Thyroid gland (tissue), 4 donors: ENCODE results near the gene RPLP2. TPM values are rescaled to one million over a fixed set of nuclear protein-coding genes. Genes with fewer than 3 reads are reported as not detected.

Experiments
- DNase-seq, 2 donors: peaks; one replicate each; pipeline ENCODE4 v3.0.0-alpha.2; 2019
- H3K27ac ChIP-seq, 3 donors: fragments of 200-600 bp; sonication (generic); 1 replicate in 2 of 3; 2 replicates in 1 of 3; pipeline ENCODE4 v1.5.1; 2016 to 2019; ENCODE audit warnings: mild to moderate bottlenecking in 1 of 3, moderate library complexity in 1 of 3
- H3K27me3 ChIP-seq: fragments of 200-600 bp; sonication (generic); one replicate; pipeline ENCODE4 v1.5.1; 2019
- H3K36me3 ChIP-seq, 2 donors: fragments of 200-600 bp; sonication (generic); one replicate each; pipeline ENCODE4 v1.5.1; 2016 to 2019
- H3K4me1 ChIP-seq, 2 donors: fragments of 200-600 bp; sonication (generic); one replicate each; pipeline ENCODE4 v1.5.1; 2017 to 2019
- H3K4me3 ChIP-seq, 3 donors: fragments of 200-600 bp; sonication (generic); replicated peaks in 1 of 3; 1 replicate in 2 of 3; 2 replicates in 1 of 3; pipeline ENCODE4 v1.5.1; 2016; ENCODE audit warnings: mild to moderate bottlenecking in 1 of 3
- H3K9me3 ChIP-seq: fragments of 200-600 bp; sonication (generic); one replicate; pipeline ENCODE4 v1.5.1; 2017
- CTCF ChIP-seq, 6 experiments: fragments of 200-600 bp in 3 of 6; fragments of 450-650 bp in 3 of 6; sonication (generic) in 3 of 6; IDR thresholded peaks; one replicate each; pipeline ENCODE4 v1.5.1; 2016 to 2019; ENCODE audit warnings: antibody characterized with exemption in 6 of 6, mild to moderate bottlenecking in 2 of 6, inconsistent platforms in 1 of 6, moderate library complexity in 1 of 6
- POLR2A ChIP-seq, 2 donors: fragments of 450-650 bp; IDR thresholded peaks; one replicate each; pipeline ENCODE4 v1.6.1; 2017; ENCODE audit warnings: antibody characterized with exemption in 2 of 2, mild to moderate bottlenecking in 2 of 2, moderate library complexity in 1 of 2
- WGBS, 2 donors: methylation state at CpG; one replicate each; pipeline ENCODE4 v1.1.5; 2017; 5-methylcytosine and 5-hydroxymethylcytosine counted together
- intact Hi-C: fragments of 100-400 bp; cut with DNase I; formaldehyde crosslinking; loops from one replicate; pipeline ENCODE4 v1.15.1; 2023
- total RNA-seq, 4 donors: library from RNA; depleted of rRNA; stranded (reverse); fragments of >200 nt; gene quantifications; one replicate each; pipeline ENCODE4 v1.2.3, GENCODE V29; 2016

Gene RPLP2
- total RNA-seq, 4 donors from 2014 or later: 172 to 526 (median 290) TPM

- DNase-seq: no peak
- TF ChIP-seq POLR2A (IDR thresholded peaks at IDR 0.05): no peak
- TF ChIP-seq CTCF (IDR thresholded peaks at IDR 0.05): no peak
- no peak overlapping the region for H3K4me3 ChIP-seq
- intact Hi-C loops: no loop called here
- WGBS, 2 donors: 80 to 89% methylated on average over 3 to 8 of the region's 9 CpGs
- peaks cover 34 to 40% of the 10 kb centered on the region in 2 donors for H3K36me3 ChIP-seq
- peaks cover 37 to 44% of the 10 kb centered on the region in 2 donors for H3K4me1 ChIP-seq
- H3K27ac ChIP-seq: no peak overlapping the region
- no peaks in the 10 kb centered on the region for H3K9me3 ChIP-seq
- H3K27me3 ChIP-seq: no peaks in the 10 kb centered on the region
Measured at GRCh38 chr11:836700-837099, 26.9 kb downstream of the RPLP2 start.

- Histone ChIP-seq H3K4me1 (peaks cover 32 to 38% of the 10 kb centered on the region in 2 donors), H3K9me3 (no peaks in the 10 kb centered on the region), H3K27me3 (no peaks in the 10 kb centered on the region), H3K27ac (no peak overlapping the region), H3K36me3 (peaks cover 34 to 40% of the 10 kb centered on the region in 2 donors), H3K4me3 (no peak overlapping the region)
- DNase-seq: no peak
- 92 to 94% methylated on average over 11 to 16 of the region's 22 CpGs for WGBS, 2 donors
- no peak for TF ChIP-seq POLR2A (IDR thresholded peaks at IDR 0.05)
- TF ChIP-seq CTCF (IDR thresholded peaks at IDR 0.05): no peak
- intact Hi-C loops: no loop called here
Measured at GRCh38 chr11:837189-837989, 27.6 kb downstream of the RPLP2 start.

GRCh38 chr11:837990-838307, 28.2 kb downstream of the RPLP2 start:
- no peaks in the 10 kb centered on the region for H3K27me3 ChIP-seq
- H3K4me3 ChIP-seq: no peak overlapping the region
- H3K9me3 ChIP-seq: no peaks in the 10 kb centered on the region
- no peak overlapping the region for H3K27ac ChIP-seq
- intact Hi-C loops: no loop called here
- H3K4me1 ChIP-seq: peaks cover 31 to 35% of the 10 kb centered on the region in 2 donors
- TF ChIP-seq CTCF (IDR thresholded peaks at IDR 0.05) (no peak), POLR2A (IDR thresholded peaks at IDR 0.05) (no peak)
- DNase-seq: no peak
- peaks cover 34 to 40% of the 10 kb centered on the region in 2 donors for H3K36me3 ChIP-seq
- WGBS, 2 donors: no CpG with 5 or more reads among the region's 8 CpGs

- intact Hi-C loops: no loop called here
Measured at GRCh38 chr11:838441-839279, 28.9 kb downstream of the RPLP2 start.

More at GRCh38 chr11:838441-839279, 28.9 kb downstream of the RPLP2 start:
- H3K36me3 ChIP-seq: peaks cover 34 to 40% of the 10 kb centered on the region in 2 donors
- H3K9me3 ChIP-seq: no peaks in the 10 kb centered on the region
- H3K27ac ChIP-seq: no peak overlapping the region
- DNase-seq: no peak
- TF ChIP-seq POLR2A (IDR thresholded peaks at IDR 0.05) (no peak), CTCF (IDR thresholded peaks at IDR 0.05) (no peak)
- peaks cover 30 to 32% of the 10 kb centered on the region in 2 donors for H3K4me1 ChIP-seq
- no peak overlapping the region for H3K4me3 ChIP-seq
- 66 to 78% methylated on average over 10 to 15 of the region's 17 CpGs for WGBS, 2 donors
- H3K27me3 ChIP-seq: no peaks in the 10 kb centered on the region
